K562 (cell line): ENCODE results near the gene NUCB2. TPM values are rescaled to one million over a fixed set of nuclear protein-coding genes. Genes with fewer than 3 reads are reported as not detected.
A peak's percentile ranks its signal among the peaks of the same experiment; 100 is the strongest.

Source experiments
- ATAC-seq: fragments of 200-7000 bp; cut with Tn5 transposase; 3 replicates; pipeline ENCODE4 v1.9.1; 2020; ENCODE audit warnings: moderate library complexity
- BruUV-seq: library from RNA; stranded (reverse); fragments of 400-500 nt; replicated peaks from 2 replicates; lab custom pipeline; 2021; lab: Mats Ljungman, UMichigan
- CTCF ChIA-PET: fragments of 300-600 bp; formaldehyde crosslinking; extraction: SDS; loops from one replicate; lab custom pipeline; 2021; ENCODE audit warnings: low intra/inter-chr PET ratio; lab: Yijun Ruan, JAX
- POLR2A ChIA-PET: fragments of 300-600, 350-650 bp; sonication (Branson Sonifier 250); formaldehyde crosslinking; extraction: SDS; loops from one replicate; lab custom pipeline; 2021; ENCODE audit warnings: antibody characterized with exemption, inconsistent platforms; lab: Yijun Ruan, JAX
- DNase-seq, 4 experiments: peaks; one replicate each; pipeline versions ENCODE4 v3.0.0 to v3.0.0-alpha.2; 2011 to 2018; ENCODE audit warnings: low spot score in 3 of 4, mixed read lengths in 3 of 4; ENCODE audit errors: extremely low read depth in 1 of 4
- FAIRE-seq: peaks from 2 replicates; lab custom pipeline; 2011; peaks lifted over from hg19 to GRCh38; lab: Jason Lieb, UNC
- H2AFZ ChIP-seq: 2 replicates; pipeline ENCODE4 v1.6.0; 2011; ENCODE audit warnings: low read depth, low read length, control low read depth, inconsistent platforms
- H3K27ac ChIP-seq: fragments of 200-600 bp; 3 replicates; pipeline ENCODE4 v1.8.0; 2011; ENCODE audit warnings: low read depth, mild to moderate bottlenecking, control low read depth, inconsistent platforms, low read length, moderate library complexity, mixed read lengths; ENCODE audit errors: extremely low read depth
- H3K27me3 ChIP-seq, 2 experiments: fragments of 300-600 bp in 1 of 2; 2 replicates in 1 of 2; 3 replicates in 1 of 2; pipeline versions ENCODE4 v1.6.0 to v1.8.0; 2011; ENCODE audit warnings: inconsistent platforms in 2 of 2, low read length in 2 of 2, mild to moderate bottlenecking in 1 of 2, mixed read lengths in 1 of 2, moderate library complexity in 1 of 2; ENCODE audit not compliant: control insufficient read depth in 2 of 2, insufficient read depth in 2 of 2
- H3K36me3 ChIP-seq: fragments of 300-600 bp; 3 replicates; pipeline ENCODE4 v1.8.0; 2011; ENCODE audit warnings: mild to moderate bottlenecking, low read length, inconsistent platforms; ENCODE audit not compliant: control insufficient read depth, insufficient read depth
- H3K4me1 ChIP-seq, 2 experiments: fragments of 200-600 bp in 1 of 2; replicated peaks in 1 of 2; 2 replicates in 1 of 2; 3 replicates in 1 of 2; pipeline versions ENCODE4 v1.5.1 to v1.8.0; 2011; ENCODE audit warnings: inconsistent platforms in 2 of 2, low read length in 2 of 2, mild to moderate bottlenecking in 1 of 2, mixed read lengths in 1 of 2, moderate library complexity in 1 of 2; ENCODE audit not compliant: control insufficient read depth in 2 of 2, insufficient read depth in 2 of 2
- H3K4me2 ChIP-seq: 2 replicates; pipeline ENCODE4 v1.6.1; 2011; ENCODE audit warnings: low read length, control low read depth, inconsistent platforms, mixed read lengths; ENCODE audit not compliant: insufficient read depth
- H3K4me3 ChIP-seq: fragments of 200-600 bp; sonication (generic), shearing (Covaris generic); 2 replicates; pipeline ENCODE4 v1.5.1; 2016; ENCODE audit warnings: control low read depth, inconsistent platforms
- H3K79me2 ChIP-seq: fragments of 200-600 bp; 3 replicates; pipeline ENCODE4 v1.8.0; 2011; ENCODE audit warnings: low read length, inconsistent platforms; ENCODE audit not compliant: control insufficient read depth, insufficient read depth
- H3K9ac ChIP-seq, 2 experiments: 2 replicates each; pipeline versions ENCODE4 v1.6.0 to v1.6.1; 2011; ENCODE audit warnings: low read depth in 2 of 2, low read length in 2 of 2, control low read depth in 1 of 2, inconsistent platforms in 1 of 2, mild to moderate bottlenecking in 1 of 2, mixed read lengths in 1 of 2; ENCODE audit not compliant: insufficient read depth in 1 of 2
- H3K9me1 ChIP-seq: one replicate; pipeline ENCODE4 v1.6.0; 2011; ENCODE audit warnings: inconsistent platforms, mild to moderate bottlenecking, low read length, moderate library complexity; ENCODE audit not compliant: control insufficient read depth, insufficient read depth
- H3K9me3 ChIP-seq: replicated peaks from 2 replicates; pipeline ENCODE4 v1.5.1; 2011; ENCODE audit warnings: low read depth, low read length, inconsistent platforms; ENCODE audit not compliant: control insufficient read depth, insufficient read depth
- H4K20me1 ChIP-seq: replicated peaks from 2 replicates; pipeline ENCODE4 v1.6.1; 2011; ENCODE audit warnings: low read length, inconsistent platforms, mixed read lengths; ENCODE audit not compliant: control insufficient read depth, insufficient read depth
- CBX5 ChIP-seq: IDR thresholded peaks from 2 replicates; pipeline ENCODE4 v1.6.1; 2014; ENCODE audit warnings: low read depth, borderline replicate concordance
- CBX8 ChIP-seq: fragments of 200-600 bp; sonication (generic); IDR thresholded peaks from 2 replicates; pipeline ENCODE4 v1.6.1; 2012; ENCODE audit warnings: borderline replicate concordance, mixed run types, low read depth, mild to moderate bottlenecking, moderate library complexity, mixed read lengths, low read length, control low read depth, inconsistent platforms; ENCODE audit not compliant: poor library complexity, severe bottlenecking; ENCODE audit errors: extremely low read depth
- FOXP1 ChIP-seq: sonication (generic); formaldehyde crosslinking; IDR thresholded peaks from 2 replicates; pipeline ENCODE4 v1.8.0; 2022; ENCODE audit warnings: mild to moderate bottlenecking, missing genetic modification reagents
- GTF2A2 ChIP-seq: IDR thresholded peaks from 2 replicates; pipeline ENCODE4 v1.6.1; 2016; ENCODE audit warnings: mild to moderate bottlenecking, missing genetic modification characterization, missing compliant biosample characterization
- MYC ChIP-seq, 2 experiments: fragments of 250-450 bp in 1 of 2; sonication (Bioruptor Pico) in 1 of 2; IDR thresholded peaks; 2 replicates each; pipeline versions ENCODE4 v1.5.1 to v1.6.1; 2012 to 2021; ENCODE audit warnings: low read depth in 2 of 2, borderline replicate concordance in 1 of 2, improper control_type of control experiment in 1 of 2, low read length in 1 of 2, mild to moderate bottlenecking in 1 of 2, moderate library complexity in 1 of 2
- POLR2G ChIP-seq: fragments of 200-400 bp; formaldehyde crosslinking; IDR thresholded peaks from 2 replicates; pipeline ENCODE4 v1.6.1; 2017; ENCODE audit warnings: low read depth, mild to moderate bottlenecking, antibody characterized with exemption, low read length, moderate library complexity
- SAFB ChIP-seq: fragments of 200-400 bp; formaldehyde crosslinking; IDR thresholded peaks from 2 replicates; pipeline ENCODE4 v1.6.1; 2017; ENCODE audit warnings: low read depth, low read length, borderline replicate concordance
- TGIF2 ChIP-seq: sonication (generic); formaldehyde crosslinking; IDR thresholded peaks from 2 replicates; pipeline ENCODE4 v1.8.1; 2022; ENCODE audit warnings: mild to moderate bottlenecking, missing genetic modification reagents, moderate library complexity
- TOE1 ChIP-seq, 2 experiments: fragments of 450-650 bp in 1 of 2; sonication (generic) in 1 of 2; formaldehyde crosslinking in 1 of 2; IDR thresholded peaks; 2 replicates each; pipeline versions ENCODE4 v1.7.1 to v1.8.0; 2016 to 2022; ENCODE audit warnings: borderline replicate concordance in 2 of 2, mild to moderate bottlenecking in 2 of 2, antibody characterized with exemption in 1 of 2, inconsistent platforms in 1 of 2, low read depth in 1 of 2, missing genetic modification reagents in 1 of 2, moderate library complexity in 1 of 2
- U2AF2 ChIP-seq: fragments of 200-400 bp; formaldehyde crosslinking; optimal IDR thresholded peaks from 2 replicates; pipeline ENCODE3; 2017; ENCODE audit warnings: low read depth, mild to moderate bottlenecking, low read length
- ZNF79 ChIP-seq: fragments of 250-450 bp; sonication (Bioruptor Pico); IDR thresholded peaks from 2 replicates; pipeline ENCODE4 v1.4.0; 2020; ENCODE audit warnings: low read depth, mild to moderate bottlenecking, moderate library complexity
- WGBS: fragments of 100-300 bp; shearing (Covaris generic); methylation state at CpG from one replicate; pipeline ENCODE4 v1.1.6; 2016; ENCODE audit warnings: low coverage, mixed read lengths; ENCODE audit not compliant: insufficient coverage; ENCODE audit errors: missing lambda C conversion rate; 5-methylcytosine and 5-hydroxymethylcytosine counted together
- in situ Hi-C: fragments of 300-500 bp; cut with MboI; formaldehyde crosslinking; loops from 4 replicates; pipeline ENCODE4 v1.15.0; 2018; ENCODE audit warnings: inconsistent platforms, mixed read lengths
- intact Hi-C: fragments of 100-400 bp; cut with micrococcal nuclease; formaldehyde crosslinking; loops from 2 replicates; pipeline ENCODE4 v1.14.2; 2022
- polyA plus RNA-seq, 8 experiments: library from polyadenylated mRNA; depleted of rRNA in 4 of 8; stranded (reverse) in 5 of 8; unstranded in 3 of 8; fragments of >200 nt; fragmentation: Nextera tagmentation in 2 of 8; fragmentation: Illumina TruSeq in 1 of 8; extraction: Ambion mirVana in 2 of 8; extraction: Trizol in 1 of 8; gene quantifications; 2 replicates each; pipeline versions ENCODE4 v1.2.1 to v1.2.3, GENCODE V29; 2011 to 2014; ENCODE audit warnings: inconsistent platforms in 1 of 8, missing spikeins in 1 of 8
- total RNA-seq, 7 experiments: library from RNA; depleted of rRNA in 6 of 7; stranded (reverse); fragments of >200 nt in 6 of 7; fragmentation: Illumina TruSeq in 2 of 7; extraction: Trizol in 2 of 7; gene quantifications; 2 replicates each; pipeline versions ENCODE4 v1.2.1 to v1.2.3, GENCODE V29; 2011 to 2021; ENCODE audit warnings: low replicate concordance in 1 of 7
- TF ChIP-seq, protein P1 (sequence below): fragments of 450-650 bp; IDR thresholded peaks from 2 replicates; pipeline ENCODE4 v1.6.1; 2017; ENCODE audit warnings: antibody characterized with exemption, mild to moderate bottlenecking
- TF ChIP-seq, protein P2 (sequence below), 2 experiments: fragments of 200-800 bp in 1 of 2; sonication (Bioruptor generic) in 1 of 2; sonication (generic) in 1 of 2; formaldehyde crosslinking in 1 of 2; IDR thresholded peaks in 1 of 2; conservative IDR thresholded peaks in 1 of 2; 2 replicates each; pipeline versions ENCODE4 v1.5.0 to v1.6.1; 2016 to 2020; ENCODE audit warnings: missing compliant biosample characterization in 1 of 2, missing genetic modification characterization in 1 of 2, missing genetic modification reagents in 1 of 2

The NUCB2 gene
- total and polyA plus RNA-seq, 9 of the 15 experiments (the other 6 are each of a cell fraction or from before 2014, with no cell fraction given) = 54.0 to 108 (median 84.6) TPM

- Histone ChIP-seq H3K27ac (peak within 1 kb of the TSS; percentile 74), H3K4me3 (peak within 1 kb of the TSS; percentile 63), H3K9me3 (peaks cover 2% of the 10 kb centered on the region; the same call in 1 of the 2 replicates), H3K79me2 (peaks cover 41% of the 10 kb centered on the region), H3K27me3 (no peaks in the 10 kb centered on the region), H4K20me1 (no peaks in the 10 kb centered on the region), H3K36me3 (peaks cover 10% of the 10 kb centered on the region; the same call in 2 of the 3 replicates), H3K9ac (peak within 1 kb of the TSS; percentile 79 to 92), H3K9me1 (no peaks in the 10 kb centered on the region), H2AFZ (peak within 1 kb of the TSS; percentile 88), H3K4me2 (peak within 1 kb of the TSS; percentile 83), H3K4me1 (peaks cover 7 to 25% of the 10 kb centered on the region in 2 experiments; a peak in 4 of 5 replicates)
- POLR2A ChIA-PET = interaction anchor here (1.3 kb wide), 1 partner anchor 122 kb away, joined by 3 read pairs; no protein-coding TSS in a partner anchor
- in situ Hi-C loops (no loop called here), intact Hi-C loops (loop anchor here (2.0 kb wide), 2 partner anchors 75 to 121 kb away; partner anchors contain the start of gene NUCB2)
- ATAC-seq = peak; percentile 69
- WGBS = under 1% methylated on average over 42 of the region's 61 CpGs
- DNase-seq = peak; percentile 69 to 77 (median 75)
- no TSS peak for BruUV-seq
- FAIRE-seq = no peak
- CTCF ChIA-PET = no interaction called here
- TF ChIP-seq TGIF2 (CRISPR knock-in tag) = no peak
- TF ChIP-seq SAFB = peak; percentile 60; the same call in 1 of the 2 replicates
- no peak for TF ChIP-seq CBX5
- TF ChIP-seq ZNF79 (CRISPR knock-in tag) = no peak
- no peak for TF ChIP-seq CBX8
- TF ChIP-seq TOE1 (IDR thresholded peaks at IDR 0.05; ENCODE audit: borderline replicate concordance) = peak; percentile 84; the same call in 1 of the 2 replicates
- no peak for TF ChIP-seq TOE1 (CRISPR knock-in tag; IDR thresholded peaks at IDR 0.05; ENCODE audit: borderline replicate concordance, low read depth)
- TF ChIP-seq POLR2G = peak; percentile 83
- TF ChIP-seq, protein P1, sequence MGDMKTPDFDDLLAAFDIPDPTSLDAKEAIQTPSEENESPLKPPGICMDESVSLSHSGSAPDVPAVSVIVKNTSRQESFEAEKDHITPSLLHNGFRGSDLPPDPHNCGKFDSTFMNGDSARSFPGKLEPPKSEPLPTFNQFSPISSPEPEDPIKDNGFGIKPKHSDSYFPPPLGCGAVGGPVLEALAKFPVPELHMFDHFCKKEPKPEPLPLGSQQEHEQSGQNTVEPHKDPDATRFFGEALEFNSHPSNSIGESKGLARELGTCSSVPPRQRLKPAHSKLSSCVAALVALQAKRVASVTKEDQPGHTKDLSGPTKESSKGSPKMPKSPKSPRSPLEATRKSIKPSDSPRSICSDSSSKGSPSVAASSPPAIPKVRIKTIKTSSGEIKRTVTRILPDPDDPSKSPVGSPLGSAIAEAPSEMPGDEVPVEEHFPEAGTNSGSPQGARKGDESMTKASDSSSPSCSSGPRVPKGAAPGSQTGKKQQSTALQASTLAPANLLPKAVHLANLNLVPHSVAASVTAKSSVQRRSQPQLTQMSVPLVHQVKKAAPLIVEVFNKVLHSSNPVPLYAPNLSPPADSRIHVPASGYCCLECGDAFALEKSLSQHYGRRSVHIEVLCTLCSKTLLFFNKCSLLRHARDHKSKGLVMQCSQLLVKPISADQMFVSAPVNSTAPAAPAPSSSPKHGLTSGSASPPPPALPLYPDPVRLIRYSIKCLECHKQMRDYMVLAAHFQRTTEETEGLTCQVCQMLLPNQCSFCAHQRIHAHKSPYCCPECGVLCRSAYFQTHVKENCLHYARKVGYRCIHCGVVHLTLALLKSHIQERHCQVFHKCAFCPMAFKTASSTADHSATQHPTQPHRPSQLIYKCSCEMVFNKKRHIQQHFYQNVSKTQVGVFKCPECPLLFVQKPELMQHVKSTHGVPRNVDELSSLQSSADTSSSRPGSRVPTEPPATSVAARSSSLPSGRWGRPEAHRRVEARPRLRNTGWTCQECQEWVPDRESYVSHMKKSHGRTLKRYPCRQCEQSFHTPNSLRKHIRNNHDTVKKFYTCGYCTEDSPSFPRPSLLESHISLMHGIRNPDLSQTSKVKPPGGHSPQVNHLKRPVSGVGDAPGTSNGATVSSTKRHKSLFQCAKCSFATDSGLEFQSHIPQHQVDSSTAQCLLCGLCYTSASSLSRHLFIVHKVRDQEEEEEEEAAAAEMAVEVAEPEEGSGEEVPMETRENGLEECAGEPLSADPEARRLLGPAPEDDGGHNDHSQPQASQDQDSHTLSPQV = peak; percentile 58; the same call in 1 of the 2 replicates
- TF ChIP-seq, protein P2, sequence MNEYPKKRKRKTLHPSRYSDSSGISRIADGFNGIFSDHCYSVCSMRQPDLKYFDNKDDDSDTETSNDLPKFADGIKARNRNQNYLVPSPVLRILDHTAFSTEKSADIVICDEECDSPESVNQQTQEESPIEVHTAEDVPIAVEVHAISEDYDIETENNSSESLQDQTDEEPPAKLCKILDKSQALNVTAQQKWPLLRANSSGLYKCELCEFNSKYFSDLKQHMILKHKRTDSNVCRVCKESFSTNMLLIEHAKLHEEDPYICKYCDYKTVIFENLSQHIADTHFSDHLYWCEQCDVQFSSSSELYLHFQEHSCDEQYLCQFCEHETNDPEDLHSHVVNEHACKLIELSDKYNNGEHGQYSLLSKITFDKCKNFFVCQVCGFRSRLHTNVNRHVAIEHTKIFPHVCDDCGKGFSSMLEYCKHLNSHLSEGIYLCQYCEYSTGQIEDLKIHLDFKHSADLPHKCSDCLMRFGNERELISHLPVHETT (CRISPR knock-in tag; conservative IDR thresholded peaks at IDR 0.05 in 1 of 2, IDR thresholded peaks at IDR 0.05 in 1 of 2) = peak in 1 of 2 experiments; percentile 24; a peak in 1 of 4 replicates
- 0 out of 2 replicates have a peak, but pooled peaks have one; percentile 45 for TF ChIP-seq FOXP1 (CRISPR knock-in tag)
- TF ChIP-seq U2AF2 = no peak
- TF ChIP-seq GTF2A2 (tag) = no peak
- TF ChIP-seq MYC (IDR thresholded peaks at IDR 0.05; ENCODE audit: low read depth, low read length) = peak; percentile 86
- no peak for TF ChIP-seq MYC (CRISPR knock-in tag; IDR thresholded peaks at IDR 0.05; ENCODE audit: borderline replicate concordance, low read depth)
These were observed 75.1 kb downstream of the NUCB2 start, which contains the start of gene NCR3LG1 for GRCh38 chr11:17351510-17352176. TSS of gene NCR3LG1 (plus strand) at chr11:17351800. CDS start at chr11:17351970, 170 bp downstream.
